ENCODE results near the gene MKNK2.

MKNK2 gene

GRCh38 chr19:2041433-2041682 is 9.7 kb downstream of the MKNK2 start:
- no peak overlapping the region for H3K4me3 ChIP-seq (ENCODE audit: low read length)
- H3K27me3 ChIP-seq (ENCODE audit: control insufficient read depth, insufficient read depth, low read length): no peaks in the 10 kb centered on the region
- WGBS (ENCODE audit: insufficient coverage, insufficient read length): no CpG with 5 or more reads among the region's 6 CpGs
- no peaks in the 10 kb centered on the region for H3K9me3 ChIP-seq (ENCODE audit: control insufficient read depth, insufficient read depth, low read length)
- peaks cover 5% of the 10 kb centered on the region for H3K4me1 ChIP-seq (ENCODE audit: control insufficient read depth, insufficient read depth, low read length)
- no peak for DNase-seq (ENCODE audit: low read depth, low spot score)
- H3K27ac ChIP-seq (ENCODE audit: low read length): no peak overlapping the region
- peaks cover 34% of the 10 kb centered on the region for H3K36me3 ChIP-seq (ENCODE audit: control insufficient read depth, insufficient read depth, low read length)

DNA sequence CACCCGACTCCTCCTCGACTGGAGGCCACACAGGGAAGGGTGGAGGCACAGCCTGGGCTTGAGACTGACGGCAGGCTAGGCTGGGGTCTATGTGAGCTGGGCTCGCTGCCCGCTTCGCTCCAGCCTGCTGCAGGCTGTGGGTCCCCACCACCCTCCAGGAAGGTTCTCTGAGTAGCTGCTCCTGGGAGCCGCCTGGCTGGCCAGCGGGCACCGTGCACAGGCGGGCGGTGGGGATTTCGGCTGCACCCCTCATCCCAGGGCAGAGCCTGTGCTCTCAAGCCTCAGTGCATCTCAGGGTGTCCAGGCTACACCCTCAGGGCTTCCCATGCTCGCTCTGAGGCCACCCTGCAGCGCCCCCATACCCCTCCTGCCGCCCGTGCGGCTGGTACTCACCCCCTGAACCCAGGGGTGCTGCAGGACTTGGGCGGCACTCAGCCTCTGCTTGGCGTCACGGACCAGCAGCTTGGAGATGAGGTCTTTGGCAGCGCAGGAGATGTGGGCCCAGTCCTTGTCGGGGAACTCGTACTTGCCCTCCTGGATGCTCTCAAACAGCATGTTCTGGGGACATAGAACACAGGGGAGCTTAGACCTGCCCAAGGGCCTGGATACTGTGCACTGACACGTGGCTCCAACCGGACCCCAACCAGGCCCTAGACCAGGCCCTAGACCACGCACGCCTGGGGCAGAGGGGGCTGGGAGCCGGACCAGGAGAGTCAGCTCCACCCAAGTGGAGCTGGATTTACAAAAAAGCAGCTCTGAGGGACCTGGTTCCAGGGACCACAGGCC is 10.2 kb downstream of the MKNK2 start:
- peaks cover 5% of the 10 kb centered on the region for H3K4me1 ChIP-seq (ENCODE audit: control insufficient read depth, insufficient read depth, low read length)
- WGBS (ENCODE audit: insufficient coverage, insufficient read length): no CpG with 5 or more reads among the region's 28 CpGs
- no peaks in the 10 kb centered on the region for H3K27me3 ChIP-seq (ENCODE audit: control insufficient read depth, insufficient read depth, low read length)
- no peak for DNase-seq (ENCODE audit: low read depth, low spot score)
- H3K27ac ChIP-seq (ENCODE audit: low read length): no peak overlapping the region
- H3K4me3 ChIP-seq (ENCODE audit: low read length): no peak overlapping the region
- H3K36me3 ChIP-seq (ENCODE audit: control insufficient read depth, insufficient read depth, low read length): peaks cover 29% of the 10 kb centered on the region
- H3K9me3 ChIP-seq (ENCODE audit: control insufficient read depth, insufficient read depth, low read length): no peaks in the 10 kb centered on the region

DNA sequence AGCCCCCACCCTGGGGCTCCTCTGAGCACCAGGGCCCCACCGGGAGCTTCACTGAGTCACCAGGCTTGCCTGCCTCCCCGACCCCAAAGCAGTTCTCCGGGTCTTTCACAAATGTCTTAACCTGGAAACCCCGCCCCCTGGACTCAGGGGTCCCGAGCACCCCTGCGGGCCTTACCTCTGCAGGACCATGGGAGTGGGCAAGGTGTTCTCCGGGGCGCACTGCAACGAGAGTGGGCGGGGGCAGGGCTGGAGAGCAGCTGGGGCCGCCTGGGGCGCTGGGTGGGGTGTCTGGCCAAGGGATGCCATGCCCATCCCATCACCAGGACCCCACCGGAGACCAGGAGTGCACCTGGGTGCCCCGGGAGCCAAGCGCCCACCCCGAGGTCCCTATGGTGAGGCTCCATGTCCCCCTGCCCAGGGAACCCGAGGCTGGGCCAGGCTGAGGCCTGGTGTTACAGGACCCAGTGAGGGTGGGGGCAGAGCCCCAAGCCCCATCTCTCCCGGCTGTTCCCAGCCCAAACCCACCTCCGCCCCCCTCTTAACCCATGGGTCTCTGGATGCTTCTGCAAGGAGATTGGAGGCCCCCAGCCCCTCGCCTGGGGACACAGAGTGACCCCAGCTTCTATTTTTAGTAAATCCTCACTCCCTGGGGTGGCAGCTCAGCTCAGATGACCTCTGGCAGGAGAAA is 10.9 kb downstream of the MKNK2 start:
- no peak overlapping the region for H3K4me3 ChIP-seq (ENCODE audit: low read length)
- no peak overlapping the region for H3K27ac ChIP-seq (ENCODE audit: low read length)
- no CpG with 5 or more reads among the region's 20 CpGs for whole genome bisulfite sequencing (ENCODE audit: insufficient coverage, insufficient read length)
- DNase-seq (ENCODE audit: low read depth, low spot score): no peak
- H3K9me3 ChIP-seq (ENCODE audit: control insufficient read depth, insufficient read depth, low read length): no peaks in the 10 kb centered on the region
- peaks cover 26% of the 10 kb centered on the region for H3K36me3 ChIP-seq (ENCODE audit: control insufficient read depth, insufficient read depth, low read length)
- H3K4me1 ChIP-seq (ENCODE audit: control insufficient read depth, insufficient read depth, low read length): peaks cover 5% of the 10 kb centered on the region
- no peaks in the 10 kb centered on the region for H3K27me3 ChIP-seq (ENCODE audit: control insufficient read depth, insufficient read depth, low read length)

- H3K36me3 ChIP-seq (ENCODE audit: control insufficient read depth, insufficient read depth, low read length): peaks cover 26% of the 10 kb centered on the region
- H3K4me3 ChIP-seq (ENCODE audit: low read length): no peak overlapping the region
- peaks cover 5% of the 10 kb centered on the region for H3K4me1 ChIP-seq (ENCODE audit: control insufficient read depth, insufficient read depth, low read length)
- H3K27ac ChIP-seq (ENCODE audit: low read length): no peak overlapping the region
- no peaks in the 10 kb centered on the region for H3K9me3 ChIP-seq (ENCODE audit: control insufficient read depth, insufficient read depth, low read length)
- no peaks in the 10 kb centered on the region for H3K27me3 ChIP-seq (ENCODE audit: control insufficient read depth, insufficient read depth, low read length)
- DNase-seq (ENCODE audit: low read depth, low spot score): no peak
- no CpG with 5 or more reads among the region's 30 CpGs for WGBS (ENCODE audit: insufficient coverage, insufficient read length)
These were observed 11.7 kb downstream of the MKNK2 start for GRCh38 chr19:2039089-2039958.

GRCh38 chr19:2038284-2039088 is 12.6 kb downstream of the MKNK2 start:
- Histone ChIP-seq H3K4me3 (ENCODE audit: low read length) (no peak overlapping the region), H3K9me3 (ENCODE audit: control insufficient read depth, insufficient read depth, low read length) (no peaks in the 10 kb centered on the region), H3K27me3 (ENCODE audit: control insufficient read depth, insufficient read depth, low read length) (no peaks in the 10 kb centered on the region), H3K36me3 (ENCODE audit: control insufficient read depth, insufficient read depth, low read length) (peaks cover 26% of the 10 kb centered on the region), H3K27ac (ENCODE audit: low read length) (no peak overlapping the region), H3K4me1 (ENCODE audit: control insufficient read depth, insufficient read depth, low read length) (peaks cover 7% of the 10 kb centered on the region)
- no CpG with 5 or more reads among the region's 44 CpGs for WGBS (ENCODE audit: insufficient coverage, insufficient read length)
- DNase-seq (ENCODE audit: low read depth, low spot score): no peak

DNA sequence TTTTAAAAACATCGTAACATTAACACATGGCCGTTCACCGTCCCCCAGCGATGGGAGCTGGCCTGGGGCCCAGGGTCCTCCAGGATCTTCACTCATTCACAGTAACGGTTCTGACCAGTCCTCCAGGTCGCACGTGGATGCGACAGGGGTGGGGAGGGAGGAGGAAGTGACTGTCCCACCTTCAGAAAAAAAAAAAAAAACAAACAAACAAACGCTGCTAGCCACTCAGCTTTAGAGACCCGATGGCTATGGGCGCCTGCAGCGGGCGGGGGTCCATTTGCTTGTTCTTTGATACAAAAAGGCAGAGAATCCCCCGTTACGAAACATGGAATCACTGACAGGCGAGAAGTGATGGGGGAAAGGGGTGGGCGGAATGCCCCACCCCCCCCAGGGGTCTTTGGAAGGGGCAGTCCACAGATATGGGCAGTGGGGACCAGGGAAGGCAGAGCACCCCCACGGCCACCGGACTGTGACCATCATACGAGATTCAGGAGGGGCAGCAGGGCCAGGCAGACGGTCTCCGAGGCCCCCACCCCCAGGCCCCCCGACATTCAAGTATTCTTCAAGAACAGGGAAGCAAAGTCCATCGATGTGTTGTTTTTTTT is 13.3 kb downstream of the MKNK2 start:
- Histone ChIP-seq H3K36me3 (ENCODE audit: control insufficient read depth, insufficient read depth, low read length) (peaks cover 26% of the 10 kb centered on the region), H3K4me3 (ENCODE audit: low read length) (no peak overlapping the region), H3K27ac (ENCODE audit: low read length) (no peak overlapping the region), H3K4me1 (ENCODE audit: control insufficient read depth, insufficient read depth, low read length) (peaks cover 7% of the 10 kb centered on the region), H3K9me3 (ENCODE audit: control insufficient read depth, insufficient read depth, low read length) (no peaks in the 10 kb centered on the region), H3K27me3 (ENCODE audit: control insufficient read depth, insufficient read depth, low read length) (no peaks in the 10 kb centered on the region)
- no peak for DNase-seq (ENCODE audit: low read depth, low spot score)
- no CpG with 5 or more reads among the region's 24 CpGs for WGBS (ENCODE audit: insufficient coverage, insufficient read length)

- H3K27me3 ChIP-seq (ENCODE audit: control insufficient read depth, insufficient read depth, low read length): no peaks in the 10 kb centered on the region
- peaks cover 2% of the 10 kb centered on the region for H3K4me1 ChIP-seq (ENCODE audit: control insufficient read depth, insufficient read depth, low read length)
- H3K36me3 ChIP-seq (ENCODE audit: control insufficient read depth, insufficient read depth, low read length): peaks cover 23% of the 10 kb centered on the region
- WGBS (ENCODE audit: insufficient coverage, insufficient read length): no CpG with 5 or more reads among the region's 8 CpGs
- no peak overlapping the region for H3K4me3 ChIP-seq (ENCODE audit: low read length)
- no peak overlapping the region for H3K27ac ChIP-seq (ENCODE audit: low read length)
- no peak for DNase-seq (ENCODE audit: low read depth, low spot score)
- H3K9me3 ChIP-seq (ENCODE audit: control insufficient read depth, insufficient read depth, low read length): no peaks in the 10 kb centered on the region
These were observed 14.6 kb downstream of the MKNK2 start for GRCh38 chr19:2036424-2036823.

DNA sequence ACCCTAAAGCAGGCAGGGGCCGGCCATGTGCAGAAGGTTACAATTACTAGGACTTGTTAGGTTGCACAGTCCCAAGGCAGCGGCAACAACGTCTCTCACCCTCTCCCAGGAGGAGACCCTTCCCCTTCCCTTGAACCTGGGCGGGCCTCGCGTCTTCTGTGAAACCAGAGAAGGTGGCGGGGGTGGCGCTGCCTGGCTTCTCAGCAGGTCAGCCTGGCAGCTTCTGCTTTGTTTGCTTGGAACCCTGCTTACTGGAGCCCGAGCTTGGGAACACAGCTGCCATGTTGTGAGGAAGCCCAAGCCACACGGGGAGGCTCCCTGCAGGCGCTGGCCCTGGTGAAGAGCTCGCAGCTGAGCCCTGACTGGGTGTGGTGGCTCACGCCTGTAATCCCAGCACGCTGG is 15.5 kb downstream of the MKNK2 start:
- peaks cover 2% of the 10 kb centered on the region; the same call in 1 of the 2 replicates for H3K4me1 ChIP-seq (ENCODE audit: control insufficient read depth, insufficient read depth, low read length)
- no peak overlapping the region for H3K4me3 ChIP-seq (ENCODE audit: low read length)
- WGBS (ENCODE audit: insufficient coverage, insufficient read length): no CpG with 5 or more reads among the region's 14 CpGs
- no peaks in the 10 kb centered on the region for H3K27me3 ChIP-seq (ENCODE audit: control insufficient read depth, insufficient read depth, low read length)
- H3K36me3 ChIP-seq (ENCODE audit: control insufficient read depth, insufficient read depth, low read length): peaks cover 17% of the 10 kb centered on the region
- no peak for DNase-seq (ENCODE audit: low read depth, low spot score)
- H3K27ac ChIP-seq (ENCODE audit: low read length): no peak overlapping the region
- H3K9me3 ChIP-seq (ENCODE audit: control insufficient read depth, insufficient read depth, low read length): no peaks in the 10 kb centered on the region

GRCh38 chr19:2034729-2035589 is 16.1 kb downstream of the MKNK2 start:
- Histone ChIP-seq H3K9me3 (ENCODE audit: control insufficient read depth, insufficient read depth, low read length) (no peaks in the 10 kb centered on the region), H3K36me3 (ENCODE audit: control insufficient read depth, insufficient read depth, low read length) (peaks cover 11% of the 10 kb centered on the region; the same call in 1 of the 2 replicates), H3K4me1 (ENCODE audit: control insufficient read depth, insufficient read depth, low read length) (peaks cover 2% of the 10 kb centered on the region; the same call in 1 of the 2 replicates), H3K27ac (ENCODE audit: low read length) (no peak overlapping the region), H3K27me3 (ENCODE audit: control insufficient read depth, insufficient read depth, low read length) (no peaks in the 10 kb centered on the region), H3K4me3 (ENCODE audit: low read length) (no peak overlapping the region)
- DNase-seq (ENCODE audit: low read depth, low spot score): peak; percentile 78
- no CpG with 5 or more reads among the region's 34 CpGs for WGBS (ENCODE audit: insufficient coverage, insufficient read length)
